Medulla oblongata (tissue), 1 donor: ENCODE data around the gene AKR1B1.

ENCODE experiments used
- DNase-seq: peaks from one replicate; pipeline ENCODE4 v3.0.0-alpha.2; 2015; ENCODE audit errors: extremely low spot score

The AKR1B1 gene

DNA sequence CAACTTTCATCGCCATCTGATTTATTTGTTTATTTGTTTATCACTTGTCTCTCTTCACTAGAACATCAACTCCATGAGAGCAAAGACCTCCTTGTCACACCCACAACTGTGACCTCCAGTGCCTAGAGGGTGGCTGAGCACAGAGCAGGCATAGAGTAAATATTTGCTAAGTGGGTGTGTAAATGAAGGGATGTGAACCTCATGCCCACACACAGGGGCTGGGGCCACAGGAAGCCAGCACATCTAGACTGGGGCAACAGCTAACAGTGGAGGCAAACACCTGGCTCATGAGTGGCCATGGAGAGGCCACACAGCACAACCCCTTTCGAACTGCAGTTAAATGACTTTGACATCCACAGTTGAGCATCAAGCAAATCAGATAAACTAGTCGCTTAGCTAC is 39.8 kb downstream of the AKR1B1 start:
- DNase-seq = no peak

DNA sequence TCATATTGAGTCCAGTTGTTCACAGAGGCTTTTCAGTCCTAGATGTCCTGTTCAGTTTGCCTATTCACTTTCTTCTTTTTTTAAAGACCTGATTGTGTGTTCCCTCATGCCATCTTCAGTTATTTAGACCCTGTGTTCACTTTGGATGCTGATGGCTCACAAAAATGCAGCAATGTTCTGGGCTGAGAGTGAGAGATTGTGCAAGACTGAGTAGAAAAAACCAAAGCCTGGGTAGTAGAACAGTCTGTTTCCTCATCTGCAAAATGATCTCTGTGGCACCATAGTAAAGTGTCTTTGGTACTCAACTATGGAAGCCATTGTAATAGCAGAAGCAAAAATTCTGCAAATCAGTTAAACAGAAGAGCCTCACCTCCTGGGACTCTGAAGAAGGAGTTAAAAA is 43.2 kb downstream of the AKR1B1 start:
- DNase-seq = no peak

DNA sequence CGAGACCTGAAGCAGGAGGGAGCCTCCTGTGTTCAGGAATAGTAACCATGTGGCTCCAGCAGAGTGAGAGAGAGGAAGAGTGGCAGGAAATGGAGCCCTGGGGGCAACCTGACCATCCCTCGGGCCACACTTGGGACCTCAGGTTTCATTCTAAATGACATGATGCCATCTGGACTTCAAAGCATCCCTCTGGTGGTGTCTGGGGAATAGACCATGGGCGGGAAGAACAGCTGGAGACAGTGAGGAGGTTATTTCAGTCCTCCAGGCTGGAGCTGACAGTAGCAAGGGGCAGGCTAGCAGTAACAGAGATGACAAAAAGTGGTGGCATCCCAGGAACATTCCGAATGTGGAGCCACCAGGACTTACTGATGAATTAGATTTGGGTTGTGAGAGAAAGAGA is 44.8 kb downstream of the AKR1B1 start:
- no peak for DNase-seq

DNA sequence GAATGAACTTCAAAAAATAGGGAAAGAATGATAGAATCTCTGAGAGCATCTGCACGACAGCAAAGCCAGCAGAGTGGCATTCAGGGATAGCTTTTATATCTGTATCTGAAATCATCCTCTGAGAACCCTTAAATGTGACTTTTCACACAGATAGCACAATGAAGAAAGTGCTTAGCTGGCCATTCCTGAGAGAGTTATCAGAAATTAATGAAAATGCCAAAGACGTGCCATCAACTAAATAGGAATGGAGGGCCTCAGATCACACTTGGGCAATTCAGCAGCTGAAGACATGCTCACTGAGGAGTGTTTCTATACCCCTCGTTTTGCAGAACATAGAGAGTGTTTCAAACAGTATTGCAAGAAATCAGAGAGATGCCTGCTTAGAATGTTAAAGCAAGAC is 51.6 kb downstream of the AKR1B1 start:
- no peak for DNase-seq

DNA sequence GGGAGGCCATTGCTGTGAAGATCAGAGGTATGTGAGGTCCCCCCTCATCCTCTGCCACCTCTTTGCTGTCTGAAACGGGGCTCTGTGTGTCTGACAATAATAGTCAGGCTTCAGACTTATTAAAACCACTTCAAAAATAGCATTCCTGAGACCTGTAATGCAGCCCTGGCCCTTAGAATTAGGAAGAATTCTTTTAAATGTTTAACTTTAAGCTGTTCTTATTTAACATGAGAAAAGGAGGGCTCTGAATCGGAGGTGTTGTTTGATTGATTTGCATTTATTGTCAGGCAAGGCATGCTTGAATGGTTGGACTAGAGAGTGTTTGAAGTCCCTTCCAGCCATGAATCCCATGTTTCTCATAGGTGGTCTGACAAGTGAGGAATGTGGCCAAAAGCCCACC is 52.5 kb downstream of the AKR1B1 start:
- no peak for DNase-seq

DNA sequence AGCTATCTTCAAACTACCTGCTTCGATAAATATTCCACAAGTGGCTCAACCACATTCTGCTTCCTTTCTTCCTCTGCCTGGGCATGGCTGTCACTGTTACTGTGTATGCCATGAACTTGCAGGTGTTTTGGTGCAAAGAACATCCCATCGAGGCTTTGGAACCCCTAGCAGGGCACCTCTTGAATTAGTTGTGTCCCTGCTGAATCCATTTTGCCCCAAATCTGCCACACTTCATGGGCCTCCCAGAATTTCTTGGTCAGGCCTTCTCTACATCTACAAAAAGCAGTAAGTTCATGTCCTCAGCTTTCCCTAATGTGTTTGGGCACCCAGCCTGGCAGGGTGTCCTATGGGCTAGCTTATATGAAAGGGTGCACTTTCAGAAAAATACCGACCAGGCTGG is 53.6 kb downstream of the AKR1B1 start:
- no peak for DNase-seq

DNA sequence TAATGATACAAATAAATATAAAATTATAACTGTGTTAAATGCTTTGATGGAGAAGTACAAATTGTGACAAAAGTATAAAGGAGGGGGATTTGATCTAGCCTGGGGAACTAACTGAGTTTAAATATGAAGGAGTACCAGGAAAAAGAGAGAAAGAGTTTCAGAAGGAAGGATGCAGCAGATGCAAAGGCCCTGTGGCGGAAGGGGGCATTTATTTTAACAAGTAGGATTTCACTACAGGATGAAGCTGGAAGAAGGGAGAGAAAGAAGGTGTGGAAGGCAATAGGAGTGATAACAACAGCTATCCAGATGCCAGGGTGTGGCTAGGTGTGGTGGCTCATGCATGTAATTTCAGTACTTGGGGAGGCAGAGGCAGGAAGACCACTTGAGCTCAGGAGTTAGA is 55.8 kb downstream of the AKR1B1 start:
- DNase-seq = no peak

DNA sequence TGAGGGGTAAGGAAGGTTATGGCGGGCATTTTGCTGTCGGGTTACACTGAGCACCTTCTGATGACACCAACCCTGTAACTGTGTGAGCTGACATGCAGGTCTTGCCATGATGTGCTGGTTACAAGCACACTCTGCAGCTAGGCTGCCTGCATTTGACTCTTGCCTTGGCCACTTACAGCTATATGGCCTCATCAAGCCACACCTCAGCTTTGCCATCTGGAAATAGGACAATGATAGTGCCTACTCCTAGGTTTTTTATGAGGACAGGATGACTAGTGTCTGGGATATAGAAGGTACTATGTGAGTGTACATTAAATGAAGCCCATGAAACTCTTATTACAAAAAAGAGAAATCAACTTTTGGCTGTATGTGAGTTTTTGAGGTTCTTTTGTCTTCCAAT is 58.0 kb downstream of the AKR1B1 start:
- DNase-seq = no peak

DNA sequence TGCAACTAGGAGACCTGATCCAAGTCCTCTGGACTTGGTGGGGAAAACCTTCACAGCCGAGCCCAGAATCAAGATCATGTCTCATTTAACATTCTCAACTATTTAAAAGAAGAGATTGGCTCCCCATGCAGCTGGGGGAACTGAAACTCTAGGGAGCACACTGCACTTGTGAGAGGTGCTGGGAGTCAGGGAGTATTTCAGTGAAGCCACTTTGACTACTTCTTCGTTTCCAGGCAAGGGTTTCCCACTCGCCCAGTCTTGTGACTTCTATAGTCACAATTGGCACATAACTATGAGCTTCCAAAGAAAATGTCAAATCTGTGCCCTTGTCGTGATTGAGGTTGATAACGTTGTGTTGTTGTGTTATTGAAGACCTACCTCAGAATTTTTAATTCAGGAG is 62.9 kb downstream of the AKR1B1 start:
- no peak for DNase-seq

DNA sequence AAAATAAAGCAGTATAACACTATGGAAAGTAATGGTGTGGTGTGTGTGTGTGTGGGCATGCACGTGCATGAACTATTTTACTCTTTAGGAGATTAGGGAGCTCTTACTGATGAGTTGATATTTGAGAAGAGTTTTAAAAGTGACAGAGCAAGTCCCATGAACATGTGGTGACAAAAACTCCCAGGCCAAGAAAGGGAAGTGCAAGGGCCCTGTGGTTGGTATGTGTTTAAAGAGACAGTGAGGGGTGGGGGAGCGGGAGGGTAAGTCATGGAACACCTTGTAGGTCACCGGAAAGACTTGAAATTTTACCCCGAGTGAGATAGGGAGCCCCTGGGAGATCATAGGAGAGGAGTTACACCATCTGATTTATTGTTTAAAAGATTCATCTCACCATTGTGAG is 63.3 kb downstream of the AKR1B1 start:
- DNase-seq = no peak

DNA sequence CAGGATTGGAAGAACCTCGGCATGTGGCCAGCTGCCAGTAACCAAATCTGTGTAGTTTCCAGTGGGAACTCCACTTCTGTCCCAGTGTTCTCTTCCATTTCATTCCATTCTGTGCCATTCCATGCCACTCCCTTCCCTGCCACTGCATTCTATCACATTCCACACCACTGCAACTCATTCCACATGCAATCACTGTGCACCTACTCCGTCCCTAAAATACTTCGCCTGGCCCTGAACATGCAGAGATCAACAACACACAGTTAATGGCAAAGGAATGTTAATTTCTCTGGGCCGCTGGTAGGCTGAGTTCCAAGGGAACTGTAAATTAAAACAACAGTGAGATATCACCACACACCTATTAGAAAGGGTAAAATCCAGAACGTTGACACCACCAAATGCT is 64.8 kb downstream of the AKR1B1 start:
- DNase-seq = no peak
